Esophagus muscularis mucosa (tissue), 4 donors: ENCODE data around the gene EMP3.

Experiments
- EP300 ChIP-seq: sonication (generic); formaldehyde crosslinking; IDR thresholded peaks from one replicate; pipeline ENCODE4 v1.6.1; 2017; ENCODE audit warnings: antibody characterized with exemption
- POLR2A ChIP-seq: fragments of 450-650 bp; IDR thresholded peaks from one replicate; pipeline ENCODE4 v1.6.1; 2017; ENCODE audit warnings: antibody characterized with exemption, moderate library complexity, mild to moderate bottlenecking, low read depth
- TF ChIP-seq, protein P1 (sequence below), 3 experiments: fragments of 200-600 bp in 2 of 3; fragments of 450-650 bp in 1 of 3; sonication (generic) in 2 of 3; IDR thresholded peaks; one replicate each; pipeline ENCODE4 v1.5.1; 2017 to 2019; ENCODE audit warnings: antibody characterized with exemption in 3 of 3, mild to moderate bottlenecking in 2 of 3, moderate library complexity in 1 of 3

DNA sequence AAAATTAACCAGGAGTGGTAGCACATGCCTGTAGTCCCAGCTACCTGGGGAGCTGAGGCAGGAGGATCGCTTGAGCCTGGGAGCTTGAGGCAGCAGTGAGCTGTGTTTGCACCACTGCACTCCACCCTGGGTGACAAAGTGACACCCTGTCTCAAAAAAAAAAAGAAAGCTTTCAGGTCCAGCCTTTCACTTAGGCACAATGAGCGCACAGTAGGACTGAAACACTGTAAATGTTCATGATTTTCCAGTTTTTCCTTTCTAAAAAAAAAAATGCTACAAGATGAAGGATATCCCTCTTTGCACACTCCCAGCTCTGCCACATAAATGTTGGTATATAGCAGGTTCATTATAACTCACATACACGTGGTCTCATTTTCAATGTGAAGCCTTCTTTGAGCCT lies 37.6 kb upstream of the EMP3 start:
- TF ChIP-seq, protein P1, sequence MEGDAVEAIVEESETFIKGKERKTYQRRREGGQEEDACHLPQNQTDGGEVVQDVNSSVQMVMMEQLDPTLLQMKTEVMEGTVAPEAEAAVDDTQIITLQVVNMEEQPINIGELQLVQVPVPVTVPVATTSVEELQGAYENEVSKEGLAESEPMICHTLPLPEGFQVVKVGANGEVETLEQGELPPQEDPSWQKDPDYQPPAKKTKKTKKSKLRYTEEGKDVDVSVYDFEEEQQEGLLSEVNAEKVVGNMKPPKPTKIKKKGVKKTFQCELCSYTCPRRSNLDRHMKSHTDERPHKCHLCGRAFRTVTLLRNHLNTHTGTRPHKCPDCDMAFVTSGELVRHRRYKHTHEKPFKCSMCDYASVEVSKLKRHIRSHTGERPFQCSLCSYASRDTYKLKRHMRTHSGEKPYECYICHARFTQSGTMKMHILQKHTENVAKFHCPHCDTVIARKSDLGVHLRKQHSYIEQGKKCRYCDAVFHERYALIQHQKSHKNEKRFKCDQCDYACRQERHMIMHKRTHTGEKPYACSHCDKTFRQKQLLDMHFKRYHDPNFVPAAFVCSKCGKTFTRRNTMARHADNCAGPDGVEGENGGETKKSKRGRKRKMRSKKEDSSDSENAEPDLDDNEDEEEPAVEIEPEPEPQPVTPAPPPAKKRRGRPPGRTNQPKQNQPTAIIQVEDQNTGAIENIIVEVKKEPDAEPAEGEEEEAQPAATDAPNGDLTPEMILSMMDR (IDR thresholded peaks at IDR 0.05) = no peak
- TF ChIP-seq EP300 (no peak), POLR2A (no peak)
